ENCODE measurements around the gene HIKESHI.
"Not testable (repeated sequence)": the region's sequence is repeated elsewhere in the genome, so short reads cannot be mapped to it uniquely, and the experiment has no call there.

HIKESHI gene

GRCh38 chr11:86274503-86274902 lies 27.5 kb upstream of the HIKESHI start:
- no peak overlapping the region for H3K4me3 ChIP-seq (ENCODE audit: low read length in 2 of 2)
- no peaks in the 10 kb centered on the region for H3K27me3 ChIP-seq (ENCODE audit: control insufficient read depth in 2 of 2, insufficient read depth in 2 of 2, low read length in 2 of 2)
- H3K27ac ChIP-seq (ENCODE audit: low read depth in 2 of 2, low read length in 2 of 2): no peak overlapping the region
- peaks cover 32% of the 10 kb centered on the region in 2 donors for H3K36me3 ChIP-seq (ENCODE audit: control insufficient read depth in 2 of 2, insufficient read depth in 2 of 2, low read length in 2 of 2)
- no peak overlapping the region for H3K9ac ChIP-seq (ENCODE audit: low read depth in 1 of 2, low read length in 2 of 2)
- H3K9me3 ChIP-seq (ENCODE audit: control insufficient read depth in 2 of 2, low read length in 2 of 2): no peaks in the 10 kb centered on the region
- no peaks in the 10 kb centered on the region for H3K4me1 ChIP-seq (ENCODE audit: control insufficient read depth in 2 of 2, insufficient read depth in 2 of 2, low read length in 2 of 2)

- Histone ChIP-seq H3K4me3 (ENCODE audit: low read length in 2 of 2) (no peak overlapping the region), H3K36me3 (ENCODE audit: control insufficient read depth in 2 of 2, insufficient read depth in 2 of 2, low read length in 2 of 2) (peaks cover 29 to 32% of the 10 kb centered on the region in 2 donors), H3K27ac (ENCODE audit: low read depth in 2 of 2, low read length in 2 of 2) (no peak overlapping the region)
Observed at GRCh38 chr11:86274999-86275398, 27.0 kb upstream of the HIKESHI start.

GRCh38 chr11:86275493-86276370 lies 26.3 kb upstream of the HIKESHI start:
- Histone ChIP-seq H3K27ac (ENCODE audit: low read depth in 2 of 2, low read length in 2 of 2) (no peak overlapping the region), H3K4me1 (ENCODE audit: control insufficient read depth in 2 of 2, insufficient read depth in 2 of 2, low read length in 2 of 2) (no peaks in the 10 kb centered on the region), H3K9ac (ENCODE audit: low read depth in 1 of 2, low read length in 2 of 2) (no peak overlapping the region), H3K27me3 (ENCODE audit: control insufficient read depth in 2 of 2, insufficient read depth in 2 of 2, low read length in 2 of 2) (no peaks in the 10 kb centered on the region), H3K4me3 (ENCODE audit: low read length in 2 of 2) (no peak overlapping the region), H3K9me3 (ENCODE audit: control insufficient read depth in 2 of 2, low read length in 2 of 2) (no peaks in the 10 kb centered on the region), H3K36me3 (ENCODE audit: control insufficient read depth in 2 of 2, insufficient read depth in 2 of 2, low read length in 2 of 2) (peaks cover 32 to 35% of the 10 kb centered on the region in 2 donors)

More at GRCh38 chr11:86274999-86275398, 27.0 kb upstream of the HIKESHI start:
- H3K27me3 ChIP-seq (ENCODE audit: control insufficient read depth in 2 of 2, insufficient read depth in 2 of 2, low read length in 2 of 2): no peaks in the 10 kb centered on the region
- no peak overlapping the region for H3K9ac ChIP-seq (ENCODE audit: low read depth in 1 of 2, low read length in 2 of 2)
- H3K9me3 ChIP-seq (ENCODE audit: control insufficient read depth in 2 of 2, low read length in 2 of 2): no peaks in the 10 kb centered on the region
- no peaks in the 10 kb centered on the region for H3K4me1 ChIP-seq (ENCODE audit: control insufficient read depth in 2 of 2, insufficient read depth in 2 of 2, low read length in 2 of 2)

GRCh38 chr11:86277741-86278140 lies 24.3 kb upstream of the HIKESHI start:
- Histone ChIP-seq H3K9me3 (ENCODE audit: control insufficient read depth in 2 of 2, low read length in 2 of 2) (no peaks in the 10 kb centered on the region), H3K27ac (ENCODE audit: low read depth in 2 of 2, low read length in 2 of 2) (no peak overlapping the region), H3K36me3 (ENCODE audit: control insufficient read depth in 2 of 2, insufficient read depth in 2 of 2, low read length in 2 of 2) (peaks cover 30 to 35% of the 10 kb centered on the region in 2 donors), H3K4me1 (ENCODE audit: control insufficient read depth in 2 of 2, insufficient read depth in 2 of 2, low read length in 2 of 2) (no peaks in the 10 kb centered on the region), H3K9ac (ENCODE audit: low read depth in 1 of 2, low read length in 2 of 2) (no peak overlapping the region), H3K4me3 (ENCODE audit: low read length in 2 of 2) (no peak overlapping the region), H3K27me3 (ENCODE audit: control insufficient read depth in 2 of 2, insufficient read depth in 2 of 2, low read length in 2 of 2) (no peaks in the 10 kb centered on the region)

- Histone ChIP-seq H3K4me1 (ENCODE audit: control insufficient read depth in 2 of 2, insufficient read depth in 2 of 2, low read length in 2 of 2) (no peaks in the 10 kb centered on the region), H3K36me3 (ENCODE audit: control insufficient read depth in 2 of 2, insufficient read depth in 2 of 2, low read length in 2 of 2) (peaks cover 28 to 31% of the 10 kb centered on the region in 2 donors), H3K27me3 (ENCODE audit: control insufficient read depth in 2 of 2, insufficient read depth in 2 of 2, low read length in 2 of 2) (no peaks in the 10 kb centered on the region)
Observed at GRCh38 chr11:86278226-86278625, 23.8 kb upstream of the HIKESHI start.

GRCh38 chr11:86279747-86280146 lies 22.3 kb upstream of the HIKESHI start:
- Histone ChIP-seq H3K4me3 (ENCODE audit: low read length in 2 of 2) (no peak overlapping the region), H3K36me3 (ENCODE audit: control insufficient read depth in 2 of 2, insufficient read depth in 2 of 2, low read length in 2 of 2) (peaks cover 32 to 33% of the 10 kb centered on the region in 2 donors), H3K9me3 (ENCODE audit: control insufficient read depth in 2 of 2, low read length in 2 of 2) (no peaks in the 10 kb centered on the region), H3K27me3 (ENCODE audit: control insufficient read depth in 2 of 2, insufficient read depth in 2 of 2, low read length in 2 of 2) (no peaks in the 10 kb centered on the region), H3K27ac (ENCODE audit: low read depth in 2 of 2, low read length in 2 of 2) (no peak overlapping the region), H3K9ac (ENCODE audit: low read depth in 1 of 2, low read length in 2 of 2) (no peak overlapping the region), H3K4me1 (ENCODE audit: control insufficient read depth in 2 of 2, insufficient read depth in 2 of 2, low read length in 2 of 2) (no peaks in the 10 kb centered on the region)

More at GRCh38 chr11:86278226-86278625, 23.8 kb upstream of the HIKESHI start:
- Histone ChIP-seq H3K9ac (ENCODE audit: low read depth in 1 of 2, low read length in 2 of 2) (no peak overlapping the region), H3K9me3 (ENCODE audit: control insufficient read depth in 2 of 2, low read length in 2 of 2) (no peaks in the 10 kb centered on the region), H3K27ac (ENCODE audit: low read depth in 2 of 2, low read length in 2 of 2) (no peak overlapping the region), H3K4me3 (ENCODE audit: low read length in 2 of 2) (no peak overlapping the region)

GRCh38 chr11:86287468-86287796 lies 14.6 kb upstream of the HIKESHI start:
- H3K36me3 ChIP-seq (ENCODE audit: control insufficient read depth in 2 of 2, insufficient read depth in 2 of 2, low read length in 2 of 2): peaks cover 4 to 6% of the 10 kb centered on the region in 2 donors
- H3K4me1 ChIP-seq (ENCODE audit: control insufficient read depth in 2 of 2, insufficient read depth in 2 of 2, low read length in 2 of 2): no peaks in the 10 kb centered on the region
- no peak overlapping the region for H3K9ac ChIP-seq (ENCODE audit: low read depth in 1 of 2, low read length in 2 of 2)
- H3K9me3 ChIP-seq (ENCODE audit: control insufficient read depth in 2 of 2, low read length in 2 of 2): no peaks in the 10 kb centered on the region
- no peak overlapping the region for H3K27ac ChIP-seq (ENCODE audit: low read depth in 2 of 2, low read length in 2 of 2)
- no peak overlapping the region for H3K4me3 ChIP-seq (ENCODE audit: low read length in 2 of 2)
- H3K27me3 ChIP-seq (ENCODE audit: control insufficient read depth in 2 of 2, insufficient read depth in 2 of 2, low read length in 2 of 2): no peaks in the 10 kb centered on the region

GRCh38 chr11:86288776-86289507 lies 13.1 kb upstream of the HIKESHI start:
- Histone ChIP-seq H3K9ac (ENCODE audit: low read depth in 1 of 2, low read length in 2 of 2) (no peak overlapping the region), H3K27ac (ENCODE audit: low read depth in 2 of 2, low read length in 2 of 2) (no peak overlapping the region), H3K27me3 (ENCODE audit: control insufficient read depth in 2 of 2, insufficient read depth in 2 of 2, low read length in 2 of 2) (no peaks in the 10 kb centered on the region), H3K4me1 (ENCODE audit: control insufficient read depth in 2 of 2, insufficient read depth in 2 of 2, low read length in 2 of 2) (no peaks in the 10 kb centered on the region), H3K9me3 (ENCODE audit: control insufficient read depth in 2 of 2, low read length in 2 of 2) (no peaks in the 10 kb centered on the region), H3K36me3 (ENCODE audit: control insufficient read depth in 2 of 2, insufficient read depth in 2 of 2, low read length in 2 of 2) (peaks cover 4 to 6% of the 10 kb centered on the region in 2 donors), H3K4me3 (ENCODE audit: low read length in 2 of 2) (no peak overlapping the region)

GRCh38 chr11:86289508-86290280 lies 12.3 kb upstream of the HIKESHI start:
- H3K27me3 ChIP-seq (ENCODE audit: control insufficient read depth in 2 of 2, insufficient read depth in 2 of 2, low read length in 2 of 2); H3K9me3 ChIP-seq (ENCODE audit: control insufficient read depth in 2 of 2, low read length in 2 of 2); H3K27ac ChIP-seq (ENCODE audit: low read depth in 2 of 2, low read length in 2 of 2); H3K9ac ChIP-seq (ENCODE audit: low read depth in 1 of 2, low read length in 2 of 2); H3K4me3 ChIP-seq (ENCODE audit: low read length in 2 of 2); H3K36me3 ChIP-seq (ENCODE audit: control insufficient read depth in 2 of 2, insufficient read depth in 2 of 2, low read length in 2 of 2); H3K4me1 ChIP-seq (ENCODE audit: control insufficient read depth in 2 of 2, insufficient read depth in 2 of 2, low read length in 2 of 2): not testable (repeated sequence)
